PC-3 (cell line): Measurements from ENCODE around the gene CMAS. TPM values are rescaled to one million over a fixed set of nuclear protein-coding genes. Genes with fewer than 3 reads are reported as not detected.
A peak's percentile ranks its signal among the peaks of the same experiment; 100 is the strongest.
"Not testable (repeated sequence)": the region's sequence is repeated elsewhere in the genome, so short reads cannot be mapped to it uniquely, and the experiment has no call there.

Experiments
- ATAC-seq: fragments of 200-7000 bp; cut with Tn5 transposase; 2 replicates; pipeline ENCODE4 v1.9.1; 2020; ENCODE audit warnings: mild to moderate bottlenecking, moderate library complexity
- BruUV-seq: library from RNA; stranded (reverse); fragments of 400-500 nt; replicated peaks from 2 replicates; lab custom pipeline; 2021; lab: Mats Ljungman, UMichigan
- CTCF ChIA-PET: fragments of 300-600 bp; sonication (Branson Sonifier 250); formaldehyde crosslinking; loops from one replicate; lab custom pipeline; 2022; ENCODE audit warnings: antibody characterized with exemption; lab: Charles Lee
- POLR2A ChIA-PET: fragments of 300-600 bp; sonication (Branson Sonifier 250); formaldehyde crosslinking; loops from one replicate; lab custom pipeline; 2022; ENCODE audit warnings: antibody characterized with exemption; ENCODE audit not compliant: unreplicated experiment; lab: Charles Lee
- DNase-seq: peaks from one replicate; pipeline ENCODE4 v3.0.0-alpha.2; 2015
- H2AFZ ChIP-seq: fragments of 300-600 bp; sonication (generic); 2 replicates; pipeline ENCODE4 v1.6.0; 2016; ENCODE audit warnings: antibody characterized with exemption, low read length
- H3F3A ChIP-seq: fragments of 300-600 bp; sonication (generic); one replicate; pipeline ENCODE4 v1.6.0; 2017; ENCODE audit warnings: antibody characterized with exemption, low read length, control low read depth, mild to moderate bottlenecking; ENCODE audit not compliant: unreplicated experiment
- H3K27ac ChIP-seq: fragments of 300-600 bp; sonication (generic); 2 replicates; pipeline ENCODE4 v1.5.1; 2016; ENCODE audit warnings: mild to moderate bottlenecking, low read length
- H3K27me3 ChIP-seq: fragments of 300-600 bp; sonication (generic); 2 replicates; pipeline ENCODE4 v1.6.1; 2016; ENCODE audit warnings: low read length, mixed read lengths
- H3K36me3 ChIP-seq: fragments of 300-600 bp; sonication (generic); 2 replicates; pipeline ENCODE4 v1.6.1; 2016; ENCODE audit warnings: low read depth, mixed run types, low read length, mixed read lengths
- H3K4me1 ChIP-seq: fragments of 300-600 bp; sonication (generic); 2 replicates; pipeline ENCODE4 v1.5.1; 2016; ENCODE audit warnings: low read length; ENCODE audit not compliant: insufficient read depth
- H3K4me2 ChIP-seq: fragments of 300-600 bp; sonication (generic); 2 replicates; pipeline ENCODE4 v1.6.0; 2016; ENCODE audit warnings: low read length
- H3K4me3 ChIP-seq: fragments of 300-600 bp; sonication (generic); 2 replicates; pipeline ENCODE4 v1.5.1; 2016; ENCODE audit warnings: mild to moderate bottlenecking, low read length, mixed read lengths
- H3K79me2 ChIP-seq: fragments of 300-600 bp; sonication (generic); 2 replicates; pipeline ENCODE4 v1.6.1; 2017; ENCODE audit warnings: low read length, mixed read lengths
- H3K9ac ChIP-seq: fragments of 300-600 bp; sonication (generic); 2 replicates; pipeline ENCODE4 v1.6.0; 2016; ENCODE audit warnings: mild to moderate bottlenecking, low read length
- H3K9me2 ChIP-seq: fragments of 300-600 bp; sonication (generic); replicated peaks from 2 replicates; pipeline ENCODE4 v1.6.1; 2016; ENCODE audit warnings: mixed run types, low read length, mixed read lengths
- H3K9me3 ChIP-seq: fragments of 300-600 bp; sonication (generic); 2 replicates; pipeline ENCODE4 v1.6.1; 2016; ENCODE audit warnings: low read length, mixed read lengths
- H4K20me1 ChIP-seq: fragments of 300-600 bp; sonication (generic); 2 replicates; pipeline ENCODE4 v1.6.1; 2016; ENCODE audit warnings: low read length, mixed read lengths
- CTCF ChIP-seq: fragments of 300-600 bp; sonication (generic); conservative IDR thresholded peaks from 2 replicates; pipeline ENCODE4 v1.5.1; 2017; ENCODE audit warnings: antibody characterized with exemption, low read depth, mild to moderate bottlenecking, low read length
- EZH2 ChIP-seq: fragments of 300-600 bp; sonication (generic); IDR thresholded peaks from one replicate; pipeline ENCODE4 v1.6.1; 2017; ENCODE audit warnings: antibody characterized with exemption, mild to moderate bottlenecking, low read length; ENCODE audit not compliant: unreplicated experiment
- EZH2phosphoT487 ChIP-seq: fragments of 300-600 bp; sonication (generic); IDR thresholded peaks from 2 replicates; pipeline ENCODE4 v1.6.1; 2018; ENCODE audit warnings: mild to moderate bottlenecking, antibody characterized with exemption, low read length, borderline replicate concordance
- intact Hi-C: fragments of 100-400 bp; cut with micrococcal nuclease; formaldehyde crosslinking; loops from 2 replicates; pipeline ENCODE4 v1.9.0; 2023
- total RNA-seq: library from RNA; depleted of rRNA; stranded (reverse); fragments of >200 nt; gene quantifications from 2 replicates; pipeline ENCODE4 v1.2.3, GENCODE V29; 2014

The CMAS gene
- total RNA-seq, 1 experiment from 2014 or later = 25.0 TPM

GRCh38 chr12:22089486-22089885, 43.5 kb downstream of the CMAS start:
- no peak overlapping the region for H3K4me3 ChIP-seq
- CTCF ChIA-PET = no interaction called here
- no peaks in the 10 kb centered on the region for H4K20me1 ChIP-seq
- H3K9me2 ChIP-seq = no peaks in the 10 kb centered on the region
- H3K4me2 ChIP-seq = no peak overlapping the region
- BruUV-seq = no TSS peak
- no peak overlapping the region for H3K27ac ChIP-seq
- no peak overlapping the region for H3K9ac ChIP-seq
- H3K36me3 ChIP-seq = no peaks in the 10 kb centered on the region
- peaks cover 11% of the 10 kb centered on the region for H3K4me1 ChIP-seq
- no peak overlapping the region for H2AFZ ChIP-seq
- H3K9me3 ChIP-seq = no peaks in the 10 kb centered on the region
- POLR2A ChIA-PET = no interaction called here
- DNase-seq = no peak
- H3K79me2 ChIP-seq = no peaks in the 10 kb centered on the region
- TF ChIP-seq EZH2phosphoT487 = no peak
- no peak for TF ChIP-seq EZH2
- TF ChIP-seq CTCF = no peak
- H3K27me3 ChIP-seq = no peaks in the 10 kb centered on the region
- no peak for ATAC-seq
- intact Hi-C loops = loop anchor here (2.0 kb wide), 1 partner anchor 41 kb away; no protein-coding TSS in a partner anchor
- no peaks in the 10 kb centered on the region for H3F3A ChIP-seq

GRCh38 chr12:22099062-22099461, 53.0 kb downstream of the CMAS start:
- POLR2A ChIA-PET, H3F3A ChIP-seq, CTCF ChIA-PET, H3K79me2 ChIP-seq, H4K20me1 ChIP-seq, H3K4me2 ChIP-seq, ATAC-seq, H3K9me2 ChIP-seq, DNase-seq, H3K4me1 ChIP-seq, H3K27ac ChIP-seq, intact Hi-C loops, H2AFZ ChIP-seq, H3K9me3 ChIP-seq, BruUV-seq, H3K27me3 ChIP-seq, H3K36me3 ChIP-seq, H3K9ac ChIP-seq, H3K4me3 ChIP-seq: not testable (repeated sequence)

- Histone ChIP-seq H3K9me3 (no peaks in the 10 kb centered on the region), H3K4me3 (no peak overlapping the region), H3K9ac (no peak overlapping the region), H3K27ac (no peak overlapping the region), H2AFZ (no peak overlapping the region), H3K27me3 (no peaks in the 10 kb centered on the region), H3K9me2 (no peaks in the 10 kb centered on the region), H3K4me2 (no peak overlapping the region), H4K20me1 (no peaks in the 10 kb centered on the region), H3K4me1 (no peaks in the 10 kb centered on the region), H3K79me2 (no peaks in the 10 kb centered on the region), H3F3A (no peaks in the 10 kb centered on the region), H3K36me3 (no peaks in the 10 kb centered on the region)
- intact Hi-C loops = loop anchor here (5.0 kb wide), 2 partner anchors 236 to 341 kb away; no protein-coding TSS in a partner anchor
- BruUV-seq = no TSS peak
- TF ChIP-seq CTCF (peak; percentile 62), EZH2phosphoT487 (no peak)
- CTCF ChIA-PET = interaction anchor here (0.6 kb wide), 1 partner anchor 358 kb away, joined by 3 read pairs; no protein-coding TSS in a partner anchor
- ATAC-seq (peak; percentile 55; the same call in 1 of the 2 replicates), DNase-seq (peak; percentile 46)
- POLR2A ChIA-PET = no interaction called here
These were observed 55.1 kb downstream of the CMAS start for GRCh38 chr12:22100958-22101748.
